ENCODE data around the gene IFT57. TPM values are rescaled to one million over a fixed set of nuclear protein-coding genes. Genes with fewer than 3 reads are reported as not detected.

Gene IFT57
- total RNA-seq, 1 donor from 2014 or later: 34.9 TPM

- DNase-seq (ENCODE audit: low spot score): no peak
- no peaks in the 10 kb centered on the region for H3K36me3 Mint-ChIP-seq (ENCODE audit: low read depth)
- H3K27ac Mint-ChIP-seq: no peak overlapping the region
- no peak overlapping the region for H3K4me3 Mint-ChIP-seq
- H3K9me3 Mint-ChIP-seq: no peaks in the 10 kb centered on the region
- H3K4me1 Mint-ChIP-seq (ENCODE audit: low read depth): peaks cover 20% of the 10 kb centered on the region
- intact Hi-C loops (cut with micrococcal nuclease): no loop called here
- peaks cover 16% of the 10 kb centered on the region for H3K27me3 Mint-ChIP-seq (ENCODE audit: insufficient read depth)
Observed at GRCh38 chr3:108113975-108114374, 108.2 kb downstream of the IFT57 start.

- Mint-ChIP-seq H3K27me3 (ENCODE audit: insufficient read depth) (peaks cover 14% of the 10 kb centered on the region), H3K4me1 (ENCODE audit: low read depth) (peaks cover 6% of the 10 kb centered on the region)
- no peak for DNase-seq (ENCODE audit: low spot score)
Observed at GRCh38 chr3:108110934-108111333, 111.3 kb downstream of the IFT57 start.

More at GRCh38 chr3:108110934-108111333, 111.3 kb downstream of the IFT57 start:
- Mint-ChIP-seq H3K4me3 (no peak overlapping the region), H3K9me3 (no peaks in the 10 kb centered on the region), H3K27ac (no peak overlapping the region), H3K36me3 (ENCODE audit: low read depth) (peaks cover 2% of the 10 kb centered on the region)
- intact Hi-C loops (cut with micrococcal nuclease): no loop called here

Other genes with a start within 250 kb of the IFT57 start
- 98.3 and 105 TPM in 2 replicates for gene CD47, start 131.4 kb downstream of the IFT57 start, total RNA-seq
- gene HHLA2, start 74.1 kb upstream of the IFT57 start, total RNA-seq: 1.2 and 1.3 TPM in 2 replicates